CD14-positive monocyte (primary cell): Measurements from ENCODE around the gene UCN. TPM values are rescaled to one million over a fixed set of nuclear protein-coding genes. Genes with fewer than 3 reads are reported as not detected.

Experiments used
- DNase-seq, 3 donors: peaks; one replicate each; pipeline ENCODE4 v3.0.0-alpha.2; 2011 to 2022
- H2AFZ ChIP-seq: 2 replicates; pipeline ENCODE4 v1.6.0; 2012; ENCODE audit warnings: mild to moderate bottlenecking, low read depth, low read length, inconsistent platforms; ENCODE audit not compliant: insufficient read depth, poor library complexity, severe bottlenecking
- H3K27ac ChIP-seq, 2 donors: 1 replicate in 1 of 2; 2 replicates in 1 of 2; pipeline ENCODE4 v1.5.1; 2012 to 2013; ENCODE audit warnings: low read length in 2 of 2, control low read depth in 1 of 2, inconsistent platforms in 1 of 2, low read depth in 1 of 2, mild to moderate bottlenecking in 1 of 2
- H3K27me3 ChIP-seq, 2 donors: one replicate each; pipeline versions ENCODE4 v1.6.0 to v1.6.1; 2011 to 2013; ENCODE audit warnings: low read length in 2 of 2; ENCODE audit not compliant: control insufficient read depth in 2 of 2, insufficient read depth in 2 of 2
- H3K36me3 ChIP-seq, 2 donors: replicated peaks in 1 of 2; 1 replicate in 1 of 2; 2 replicates in 1 of 2; pipeline versions ENCODE4 v1.5.1 to v1.6.1; 2012 to 2013; ENCODE audit warnings: low read length in 2 of 2, control low read depth in 1 of 2, inconsistent platforms in 1 of 2, mild to moderate bottlenecking in 1 of 2; ENCODE audit not compliant: insufficient read depth in 2 of 2, control insufficient read depth in 1 of 2
- H3K4me1 ChIP-seq, 2 donors: 1 replicate in 1 of 2; 2 replicates in 1 of 2; pipeline versions ENCODE4 v1.5.1 to v1.6.1; 2012 to 2013; ENCODE audit warnings: low read length in 2 of 2, control low read depth in 1 of 2, inconsistent platforms in 1 of 2, mild to moderate bottlenecking in 1 of 2, moderate library complexity in 1 of 2; ENCODE audit not compliant: insufficient read depth in 2 of 2, control insufficient read depth in 1 of 2
- H3K4me2 ChIP-seq: replicated peaks from 2 replicates; pipeline ENCODE3; 2012; ENCODE audit warnings: low read length, moderate library complexity, mild to moderate bottlenecking; ENCODE audit not compliant: poor library complexity, severe bottlenecking; ENCODE audit errors: extremely low read depth
- H3K4me3 ChIP-seq, 3 experiments: fragments of 200-600 bp in 1 of 3; sonication (generic) in 1 of 3; replicated peaks in 1 of 3; 1 replicate in 2 of 3; 2 replicates in 1 of 3; pipeline ENCODE4 v1.5.1; 2011 to 2013; ENCODE audit warnings: low read length in 3 of 3, mild to moderate bottlenecking in 3 of 3, control low read depth in 2 of 3, low read depth in 2 of 3, inconsistent platforms in 1 of 3, moderate library complexity in 1 of 3
- H3K79me2 ChIP-seq: 2 replicates; pipeline ENCODE4 v1.6.0; 2012; ENCODE audit warnings: mild to moderate bottlenecking, control low read depth, inconsistent platforms, low read length, moderate library complexity; ENCODE audit not compliant: insufficient read depth
- H3K9ac ChIP-seq: 2 replicates; pipeline ENCODE4 v1.6.0; 2017; ENCODE audit warnings: low read length, mild to moderate bottlenecking; ENCODE audit not compliant: insufficient read depth, poor library complexity, severe bottlenecking
- H3K9me3 ChIP-seq, 2 donors: replicated peaks in 1 of 2; 1 replicate in 1 of 2; 2 replicates in 1 of 2; pipeline versions ENCODE4 v1.5.1 to v1.6.1; 2012 to 2013; ENCODE audit warnings: low read length in 2 of 2, control low read depth in 1 of 2; ENCODE audit not compliant: control insufficient read depth in 1 of 2, insufficient read depth in 1 of 2
- H4K20me1 ChIP-seq: 2 replicates; pipeline ENCODE4 v1.6.0; 2012; ENCODE audit warnings: mild to moderate bottlenecking, low read length, control low read depth, moderate library complexity; ENCODE audit not compliant: insufficient read depth
- H3K27ac Mint-ChIP-seq, 7 donors: one replicate each; pipeline ENCODE4 v1.8.0; 2020; ENCODE audit warnings: mild to moderate bottlenecking in 7 of 7, mixed read lengths in 7 of 7, moderate library complexity in 6 of 7, inconsistent platforms in 2 of 7
- H3K27me3 Mint-ChIP-seq, 3 donors: one replicate each; pipeline ENCODE4 v1.8.0; 2021 to 2022; ENCODE audit warnings: low read depth in 3 of 3, mild to moderate bottlenecking in 3 of 3, mixed read lengths in 3 of 3, moderate library complexity in 3 of 3, inconsistent platforms in 1 of 3
- H3K36me3 Mint-ChIP-seq, 2 donors: one replicate each; pipeline ENCODE4 v1.8.0; 2020; ENCODE audit warnings: mixed read lengths in 2 of 2, inconsistent platforms in 1 of 2, mild to moderate bottlenecking in 1 of 2
- H3K4me1 Mint-ChIP-seq: one replicate; pipeline ENCODE4 v1.8.0; 2020; ENCODE audit warnings: mild to moderate bottlenecking, mixed read lengths
- H3K4me3 Mint-ChIP-seq, 2 donors: one replicate each; pipeline ENCODE4 v1.8.0; 2020; ENCODE audit warnings: mild to moderate bottlenecking in 2 of 2, mixed read lengths in 2 of 2, moderate library complexity in 1 of 2
- H3K9me3 Mint-ChIP-seq, 7 donors: one replicate each; pipeline ENCODE4 v1.8.0; 2020 to 2022; ENCODE audit warnings: mixed read lengths in 7 of 7, mild to moderate bottlenecking in 6 of 7, moderate library complexity in 6 of 7, inconsistent platforms in 2 of 7
- CTCF ChIP-seq: fragments of 200-600 bp; IDR thresholded peaks from one replicate; pipeline ENCODE4 v1.8.0; 2022; ENCODE audit warnings: antibody characterized with exemption, mild to moderate bottlenecking
- WGBS: methylation state at CpG from one replicate; pipeline ENCODE4 v1.1.5; 2013; ENCODE audit warnings: missing lambda C conversion rate; ENCODE audit not compliant: insufficient coverage; 5-methylcytosine and 5-hydroxymethylcytosine counted together
- intact Hi-C, 2 donors: fragments of 100-400 bp; cut with micrococcal nuclease; formaldehyde crosslinking; loops; one replicate each; pipeline versions ENCODE4 v1.15.0 to v1.15.1; 2023
- polyA plus RNA-seq, 3 donors: library from polyadenylated mRNA; depleted of rRNA in 1 of 3; unstranded in 2 of 3; stranded (reverse) in 1 of 3; fragments of 300-500 nt in 2 of 3; fragments of >200 nt in 1 of 3; fragmentation: Illumina TruSeq in 2 of 3; gene quantifications; 1 replicate in 2 of 3; 2 replicates in 1 of 3; pipeline ENCODE4 v1.2.3, GENCODE V29; 2012 to 2021

UCN gene
- polyA plus RNA-seq, 3 donors, result 0.39 to 2.2 (median 0.60) TPM

- Histone ChIP-seq H3K4me1 (peaks cover 10 to 17% of the 10 kb centered on the region in 2 donors), H3K27ac (no peak overlapping the region), H4K20me1 (no peaks in the 10 kb centered on the region), H3K27me3 (no peaks in the 10 kb centered on the region), H3K79me2 (no peaks in the 10 kb centered on the region), H3K9ac (no peak overlapping the region), H3K4me3 (no peak overlapping the region), H3K9me3 (no peaks in the 10 kb centered on the region), H2AFZ (no peak overlapping the region), H3K4me2 (no peak overlapping the region), H3K36me3 (no peaks in the 10 kb centered on the region)
- intact Hi-C loops, result no loop called here
- H3K9me3 Mint-ChIP-seq, result no peaks in the 10 kb centered on the region
- H3K36me3 Mint-ChIP-seq, result no peaks in the 10 kb centered on the region
- no peak for DNase-seq
- no peak for TF ChIP-seq CTCF
- peaks cover 11% of the 10 kb centered on the region for H3K4me1 Mint-ChIP-seq
- WGBS, result 40% methylated on average over 1 of the region's 6 CpGs
- no peak overlapping the region for H3K4me3 Mint-ChIP-seq
- H3K27ac Mint-ChIP-seq, result no peak overlapping the region
- H3K27me3 Mint-ChIP-seq, result peaks cover 1 to 9% (median 4%) of the 10 kb centered on the region in 3 donors
Observed at GRCh38 chr2:27291865-27292264, 16.4 kb downstream of the UCN start.

- Histone ChIP-seq H3K36me3 (no peaks in the 10 kb centered on the region), H3K9ac (no peak overlapping the region), H2AFZ (no peak overlapping the region), H3K4me3 (no peak overlapping the region), H3K79me2 (no peaks in the 10 kb centered on the region), H3K9me3 (no peaks in the 10 kb centered on the region), H3K4me1 (peaks cover 0 to 7% of the 10 kb centered on the region in 2 donors), H4K20me1 (no peaks in the 10 kb centered on the region), H3K27ac (no peak overlapping the region), H3K4me2 (no peak overlapping the region), H3K27me3 (no peaks in the 10 kb centered on the region)
- no peak for TF ChIP-seq CTCF
- H3K4me3 Mint-ChIP-seq, result no peak overlapping the region
- no peak for DNase-seq
- H3K36me3 Mint-ChIP-seq, result no peaks in the 10 kb centered on the region
- WGBS, result 22% methylated on average over 3 of the region's 5 CpGs
- H3K27me3 Mint-ChIP-seq, result peaks cover 1 to 9% (median 4%) of the 10 kb centered on the region in 3 donors
- no peaks in the 10 kb centered on the region for H3K9me3 Mint-ChIP-seq
- H3K4me1 Mint-ChIP-seq, result no peaks in the 10 kb centered on the region
- no peak overlapping the region for H3K27ac Mint-ChIP-seq
- intact Hi-C loops, result no loop called here
Observed at GRCh38 chr2:27290549-27290948, 17.7 kb downstream of the UCN start.
